GM19023 (cell line): Measurements from ENCODE around the gene MACROD2.
"Not testable (repeated sequence)": the region's sequence is repeated elsewhere in the genome, so short reads cannot be mapped to it uniquely, and the experiment has no call there.

ENCODE experiments used
- ATAC-seq: cut with Tn5 transposase; IDR thresholded peaks from one replicate; pipeline ENCODE4 v1.9.1; 2021; ENCODE audit warnings: mild to moderate bottlenecking, moderate library complexity; ENCODE audit not compliant: unreplicated experiment

Gene MACROD2

DNA sequence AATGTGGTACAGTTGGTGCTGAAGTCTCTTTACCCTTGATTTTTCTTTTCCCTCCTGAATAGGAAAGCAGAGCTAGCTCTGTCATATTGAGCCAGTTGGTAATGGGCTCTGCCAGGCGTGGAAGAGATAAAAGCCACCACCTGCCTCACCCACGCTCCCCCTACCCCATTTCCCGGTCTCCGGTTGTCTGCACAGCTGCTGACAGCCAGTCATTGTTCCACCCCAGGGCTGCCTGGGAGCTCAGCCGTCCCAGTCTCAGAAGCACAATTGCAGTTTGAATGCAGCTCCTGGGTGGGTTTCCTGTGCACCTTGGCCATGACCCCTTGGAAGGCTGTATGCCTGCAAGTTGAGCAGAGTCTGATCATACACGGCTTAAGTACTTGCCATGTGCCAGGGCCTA lies 1017.2 kb downstream of the MACROD2 start:
- no peak for ATAC-seq

DNA sequence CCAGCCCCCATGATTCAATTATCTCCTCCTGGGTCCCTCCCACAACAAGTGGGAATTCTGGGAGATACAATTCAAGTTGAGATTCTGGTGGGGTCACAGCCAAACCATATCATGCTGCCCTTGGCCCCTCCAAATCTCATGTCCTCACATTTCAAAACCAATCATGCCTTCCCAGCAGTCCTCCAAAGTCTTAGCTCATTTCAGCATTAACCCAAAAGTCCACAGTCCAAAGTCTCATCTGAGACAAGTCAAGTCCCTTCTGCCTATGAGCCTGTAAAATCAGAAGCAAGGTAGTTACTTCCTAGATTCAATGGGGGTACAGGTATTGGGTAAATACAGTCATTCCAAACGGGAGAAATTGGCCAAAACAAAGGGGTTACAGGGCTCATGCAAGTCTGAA lies 1021.6 kb downstream of the MACROD2 start:
- ATAC-seq = not testable (repeated sequence)

DNA sequence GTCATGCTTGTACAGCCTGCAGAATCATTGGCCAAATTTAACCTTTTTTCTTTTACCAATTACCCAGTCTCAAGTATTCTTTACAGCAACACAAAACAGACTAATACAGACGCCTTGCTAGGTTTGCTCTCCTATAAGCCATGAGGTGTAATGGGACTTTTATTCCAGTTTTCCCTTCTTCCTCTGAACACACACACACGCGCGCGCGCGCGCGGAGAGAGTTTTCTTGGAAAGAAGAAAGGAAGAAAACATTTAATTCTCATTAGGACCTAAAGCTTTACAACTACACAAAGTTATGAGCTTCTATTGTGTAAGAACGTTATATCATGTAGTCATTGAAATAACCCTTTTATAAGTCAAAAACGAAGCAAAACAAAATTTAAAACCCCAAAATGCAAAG lies 1023.6 kb downstream of the MACROD2 start:
- no peak for ATAC-seq

DNA sequence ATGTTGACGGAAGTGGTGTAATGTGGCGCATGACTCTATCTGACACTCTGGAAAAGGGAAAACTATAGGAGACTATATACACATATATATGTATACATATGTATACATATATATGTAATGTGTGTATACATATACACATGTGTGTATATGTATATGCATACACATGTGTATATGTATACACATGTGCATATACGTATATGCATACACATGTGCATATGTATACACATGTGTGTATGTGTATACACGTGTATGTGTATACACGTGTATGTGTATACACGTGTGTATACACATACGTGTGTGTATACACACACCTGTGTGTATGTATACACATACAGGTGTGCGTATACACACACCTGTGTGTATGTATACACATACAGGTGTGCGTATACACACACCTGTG lies 1025.5 kb downstream of the MACROD2 start:
- no peak for ATAC-seq

DNA sequence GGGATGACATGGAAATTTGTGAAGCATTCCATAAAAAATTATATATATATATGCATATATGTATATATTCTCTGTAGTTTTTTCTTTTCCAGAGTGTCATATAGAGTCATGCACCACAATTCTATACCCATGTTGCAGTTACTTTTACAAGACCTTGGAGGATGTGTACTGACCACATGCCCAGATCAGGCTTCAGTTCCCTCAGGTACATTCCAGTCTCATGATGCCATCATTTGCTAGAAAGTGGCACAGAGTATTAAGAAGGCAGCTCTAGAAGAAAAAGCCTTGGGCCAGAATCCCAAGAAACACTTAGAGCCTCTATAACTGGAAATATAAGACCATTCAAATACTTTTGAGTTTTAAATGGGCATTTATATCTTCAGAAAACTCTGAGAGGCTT lies 1027.6 kb downstream of the MACROD2 start:
- no peak for ATAC-seq

DNA sequence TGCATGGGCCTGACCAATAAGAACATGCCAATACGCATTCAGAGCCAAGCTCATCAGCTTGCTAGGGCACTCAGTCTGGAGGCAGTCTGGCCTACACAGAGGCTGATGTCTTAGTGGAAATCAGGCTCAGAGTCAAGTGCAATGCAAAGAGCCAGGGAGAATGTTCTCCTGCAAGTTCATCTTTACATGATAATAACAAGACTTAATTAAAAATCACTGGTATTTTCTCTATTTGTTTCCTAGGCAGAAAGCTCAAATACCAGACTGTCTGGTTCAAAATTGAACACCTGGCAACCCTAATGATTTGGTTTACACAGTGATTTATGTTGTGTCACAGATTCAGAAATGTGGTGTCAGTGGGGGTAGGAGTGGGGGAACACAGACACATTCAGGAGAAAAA lies 1031.4 kb downstream of the MACROD2 start:
- no peak for ATAC-seq

DNA sequence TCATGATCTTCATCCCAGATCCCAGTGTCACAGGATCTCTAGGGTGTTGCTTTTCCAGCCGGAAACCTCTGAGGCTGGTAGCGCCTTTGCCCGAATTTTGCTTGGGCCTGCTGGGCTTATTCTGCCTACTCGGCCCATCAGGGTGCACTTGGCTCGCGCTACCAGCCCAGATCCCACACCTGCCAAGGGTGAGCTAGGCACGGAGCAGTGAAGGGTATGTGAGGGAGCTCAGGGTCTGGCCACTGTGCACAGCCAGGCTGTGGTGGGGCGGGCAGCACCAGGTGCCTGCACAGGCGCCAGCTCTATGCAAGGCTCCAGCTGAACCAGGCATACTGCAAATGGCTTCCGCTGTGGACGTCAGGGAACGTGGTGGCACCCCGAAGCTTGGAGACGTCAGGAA lies 1035.5 kb downstream of the MACROD2 start:
- ATAC-seq = no peak

DNA sequence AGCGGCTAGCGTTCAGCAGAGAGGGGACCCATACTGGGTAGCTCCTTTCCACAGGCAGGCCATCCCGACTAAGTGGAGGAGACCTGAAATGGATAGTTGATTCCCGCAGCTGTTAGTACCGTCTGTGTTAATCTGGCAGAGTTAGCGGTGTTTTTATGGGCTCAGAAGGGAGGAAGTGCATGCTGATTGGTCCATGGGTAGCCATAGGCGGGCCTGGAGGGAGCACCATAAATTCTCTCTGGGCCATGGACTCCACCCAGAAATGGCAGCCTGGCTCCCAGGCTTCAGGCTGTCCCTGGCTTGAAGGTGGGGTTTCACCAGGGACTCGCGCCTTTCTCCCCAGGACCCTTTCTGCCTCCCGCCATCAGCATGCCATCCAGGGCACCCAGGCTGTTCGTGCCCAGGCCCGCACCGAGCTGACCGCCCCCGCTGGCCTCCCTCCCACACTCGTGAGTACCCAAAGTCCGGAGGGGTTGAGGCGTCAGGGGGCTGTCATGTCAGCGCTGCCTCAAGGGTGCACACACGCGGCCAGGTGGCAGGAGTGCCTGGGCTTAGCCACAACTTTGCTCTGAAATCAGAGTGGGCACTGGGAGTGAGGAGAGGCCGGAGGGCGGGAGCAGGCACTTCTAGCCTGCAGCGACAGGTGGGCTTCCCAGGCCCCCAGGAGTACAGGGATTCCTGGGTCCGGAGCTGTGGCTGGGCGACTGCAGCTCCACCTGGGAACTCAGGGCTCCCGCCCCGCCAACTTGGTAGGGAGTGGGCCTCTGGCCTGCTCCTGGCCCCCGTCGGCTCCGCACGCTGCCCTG lies 1036.4 kb downstream of the MACROD2 start:
- ATAC-seq = no peak

DNA sequence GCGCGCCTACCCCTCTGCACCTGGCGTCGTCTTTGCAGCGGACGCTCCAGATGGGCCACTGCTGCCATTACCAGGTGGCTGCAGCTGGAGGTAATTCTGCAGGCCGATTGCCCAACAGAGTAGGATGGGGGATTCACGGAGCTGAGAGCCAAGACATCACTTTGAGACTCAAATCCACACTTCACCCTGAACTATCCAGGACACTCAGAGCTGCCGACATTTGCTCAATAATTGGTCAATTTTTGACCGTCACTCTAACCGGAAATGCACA lies 1037.0 kb downstream of the MACROD2 start:
- no peak for ATAC-seq

DNA sequence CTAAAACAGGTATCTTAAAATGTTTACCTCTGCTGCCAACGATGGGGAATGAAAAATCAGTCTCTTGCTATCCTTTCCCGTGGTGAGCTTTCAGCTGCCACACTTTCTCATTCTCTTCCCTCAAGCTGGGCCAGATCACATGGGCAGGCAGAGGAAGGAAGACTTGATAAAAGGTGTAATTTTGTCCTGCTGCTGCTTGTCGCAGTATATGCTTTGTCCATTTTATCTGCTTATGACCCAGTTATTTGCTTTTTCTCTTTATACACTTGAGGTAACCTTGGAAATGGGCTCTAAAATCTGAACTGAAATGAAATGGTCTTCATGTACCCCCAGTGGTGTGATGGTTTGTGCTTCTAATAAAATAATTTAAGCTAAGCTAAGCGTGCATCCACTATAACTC lies 1038.0 kb downstream of the MACROD2 start:
- no peak for ATAC-seq

DNA sequence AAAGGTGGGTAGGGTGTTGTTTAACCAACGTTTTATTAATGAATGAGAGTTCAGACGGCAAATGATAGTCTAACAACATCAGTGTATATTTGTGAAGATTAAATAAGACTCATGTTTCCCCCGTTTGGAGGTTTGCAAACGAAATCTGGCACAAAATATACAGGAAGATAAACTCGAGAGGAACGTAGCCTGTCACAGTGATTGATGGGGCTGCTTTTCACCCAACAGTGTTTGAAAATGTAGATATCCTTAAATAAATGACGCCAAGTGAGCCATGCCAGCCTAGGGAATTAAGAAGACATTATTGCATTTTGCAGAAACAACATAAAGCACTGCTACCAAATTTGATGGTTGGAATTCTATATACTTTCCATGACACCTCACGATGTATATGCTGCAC lies 1038.6 kb downstream of the MACROD2 start:
- ATAC-seq = no peak

DNA sequence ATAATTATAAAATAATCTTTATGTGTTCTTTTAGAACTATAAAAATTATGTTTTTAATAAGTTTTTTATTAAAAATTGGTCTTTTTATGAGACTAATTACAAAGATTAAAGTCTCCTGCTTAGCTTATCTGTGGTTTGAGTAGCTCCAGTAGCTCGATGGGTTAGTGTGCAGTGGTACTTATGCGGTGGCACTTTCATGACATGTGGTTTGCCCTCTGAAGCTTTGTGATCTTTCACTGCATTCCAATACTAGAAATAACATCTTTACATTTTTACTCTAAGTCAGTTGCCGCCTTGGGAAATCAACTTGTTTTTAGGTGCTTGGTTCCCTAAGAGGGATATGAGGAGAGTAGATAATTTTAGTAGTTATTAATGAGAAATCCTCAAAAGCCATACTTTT lies 1041.6 kb downstream of the MACROD2 start:
- no peak for ATAC-seq

DNA sequence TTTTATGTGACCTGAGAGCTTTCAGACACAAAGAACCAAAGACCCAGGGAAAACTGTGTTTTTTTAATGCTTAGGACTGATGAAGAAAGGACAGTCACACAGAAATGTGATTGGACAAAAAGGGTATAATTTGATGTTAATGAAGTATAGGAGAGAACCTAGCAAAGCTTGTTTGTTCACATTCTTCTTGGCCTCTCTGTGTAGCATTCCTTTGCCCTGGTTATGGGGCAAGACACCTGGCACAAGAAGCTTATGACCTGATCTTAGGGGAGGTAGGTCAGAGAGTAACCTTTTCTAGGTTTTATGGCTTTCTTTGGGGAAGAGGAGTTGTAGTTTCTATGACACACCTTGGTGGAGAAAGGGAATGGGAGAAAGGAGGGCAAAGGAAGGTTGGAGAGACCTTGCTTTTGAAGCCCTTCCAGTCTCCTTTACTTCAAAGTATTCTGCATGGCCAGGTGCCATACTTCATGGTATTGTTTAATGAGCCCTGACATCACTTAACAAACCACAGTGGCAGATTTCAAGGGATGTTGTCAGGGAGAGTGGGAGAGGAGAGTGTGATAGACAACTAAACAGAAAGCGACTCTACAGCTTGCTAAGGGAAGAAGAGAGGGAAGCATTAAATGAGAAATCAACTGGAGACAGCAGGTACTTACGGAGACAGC lies 1043.9 kb downstream of the MACROD2 start:
- ATAC-seq = no peak

DNA sequence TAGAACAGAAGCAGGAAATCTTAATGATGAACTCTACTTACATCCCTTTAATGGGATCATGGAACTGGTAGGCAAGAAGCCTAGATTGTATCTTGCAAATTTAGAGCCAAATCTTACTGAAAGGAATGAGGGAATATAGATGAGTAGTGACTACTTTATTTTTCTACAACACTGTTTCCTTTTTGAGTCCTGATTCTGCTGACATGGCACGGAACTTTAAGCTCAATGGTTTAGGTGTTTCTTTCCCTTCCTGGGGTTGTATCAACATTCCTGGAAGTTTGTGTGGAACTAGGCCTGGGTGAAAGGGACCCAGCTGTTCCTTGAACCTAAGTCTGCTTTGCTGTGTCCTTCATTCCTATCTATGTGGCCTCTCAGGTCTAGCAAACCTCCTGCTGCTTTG lies 1047.4 kb downstream of the MACROD2 start:
- ATAC-seq = no peak

DNA sequence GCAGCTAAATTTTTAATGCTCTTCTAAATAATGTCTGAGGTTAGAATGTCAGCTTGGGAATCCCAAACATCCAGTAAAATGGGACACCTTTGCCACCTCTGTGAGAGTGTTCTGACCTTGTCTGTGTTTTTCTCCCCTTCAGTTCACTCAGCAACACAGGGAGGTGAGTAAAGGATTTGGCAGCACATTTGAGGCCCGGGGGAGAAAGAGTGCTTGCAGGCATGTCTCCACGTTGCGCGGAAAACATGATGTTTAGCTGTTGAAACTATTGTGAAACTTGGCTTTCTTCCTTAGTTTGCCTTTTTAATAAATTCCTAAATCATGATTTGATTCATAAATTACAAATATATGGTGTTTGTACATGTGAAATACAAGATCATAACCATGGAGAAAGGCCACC lies 1049.9 kb downstream of the MACROD2 start:
- ATAC-seq = no peak

DNA sequence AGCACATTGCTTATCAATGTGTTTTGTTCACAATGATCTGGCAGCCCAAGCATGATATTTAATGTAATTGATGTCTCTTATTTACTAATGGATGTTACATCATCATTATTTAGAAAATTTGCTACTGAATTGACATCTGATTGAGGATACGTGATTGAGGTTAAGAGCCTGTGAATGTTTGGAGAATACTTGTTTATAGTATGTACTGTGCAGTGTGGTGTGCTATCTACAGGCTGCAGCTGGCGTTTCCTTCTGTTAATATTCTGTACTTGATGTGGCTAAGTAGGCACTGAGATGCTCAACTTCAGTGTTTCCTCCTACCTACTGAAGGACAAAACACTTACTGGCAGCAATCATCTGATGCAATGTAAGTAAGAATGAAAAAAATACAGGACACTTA lies 1051.7 kb downstream of the MACROD2 start:
- no peak for ATAC-seq

DNA sequence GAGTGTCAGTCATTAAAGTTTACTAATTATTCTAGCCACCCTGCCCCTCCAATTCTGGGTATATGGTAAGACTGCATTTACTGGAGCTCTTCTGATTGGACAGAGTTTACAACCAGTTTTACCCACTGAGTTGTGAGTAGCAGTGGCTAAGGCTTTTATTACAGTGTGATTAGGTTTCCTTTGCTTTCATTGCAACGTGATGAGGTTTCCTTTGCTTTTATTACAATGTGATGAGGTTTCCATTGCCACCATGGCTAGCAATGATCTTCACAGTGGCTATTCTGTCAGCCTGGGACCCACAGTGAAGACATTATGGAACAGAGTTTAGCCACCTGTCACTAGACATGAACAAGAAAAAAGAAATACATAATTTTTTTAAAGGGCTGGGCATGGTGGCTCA lies 1052.3 kb downstream of the MACROD2 start:
- ATAC-seq = no peak

DNA sequence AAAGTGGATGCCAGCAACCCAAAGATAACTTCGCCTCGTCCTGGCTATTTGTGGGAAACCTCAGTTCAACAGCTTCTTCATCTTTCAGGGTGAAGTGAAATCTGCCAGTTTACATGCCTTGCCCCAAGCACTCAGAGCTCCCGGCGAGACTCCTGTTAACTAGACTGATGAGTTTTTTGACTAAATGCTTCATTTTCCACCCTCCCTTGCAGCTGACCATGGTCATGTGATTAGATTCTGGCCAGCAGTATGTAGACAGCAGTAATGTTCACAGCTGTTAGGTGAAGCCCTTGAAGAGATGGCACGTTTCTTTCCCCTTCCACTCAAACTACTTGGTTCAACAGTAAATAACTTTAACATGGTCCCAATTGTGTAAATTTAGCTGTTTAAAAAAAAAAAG lies 1060.9 kb downstream of the MACROD2 start:
- ATAC-seq = no peak

DNA sequence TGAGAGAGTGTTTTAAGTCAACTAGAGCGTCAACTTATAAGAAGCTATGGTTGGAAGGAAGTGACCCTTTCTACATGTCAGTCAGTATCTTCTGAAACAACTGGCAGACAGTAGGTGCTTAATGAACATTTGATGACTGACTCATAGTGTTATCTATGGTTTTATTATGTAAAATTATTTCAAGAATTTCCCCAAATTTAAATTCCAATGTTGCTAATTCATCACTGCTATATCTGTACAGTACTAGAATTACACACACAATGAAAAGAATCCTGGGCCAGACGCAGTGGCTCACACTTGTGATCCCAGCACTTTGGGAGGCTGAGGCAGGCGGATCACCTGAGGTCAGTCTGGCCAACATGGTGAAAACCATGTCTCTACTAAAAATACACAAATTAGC lies 1063.5 kb downstream of the MACROD2 start:
- no peak for ATAC-seq

DNA sequence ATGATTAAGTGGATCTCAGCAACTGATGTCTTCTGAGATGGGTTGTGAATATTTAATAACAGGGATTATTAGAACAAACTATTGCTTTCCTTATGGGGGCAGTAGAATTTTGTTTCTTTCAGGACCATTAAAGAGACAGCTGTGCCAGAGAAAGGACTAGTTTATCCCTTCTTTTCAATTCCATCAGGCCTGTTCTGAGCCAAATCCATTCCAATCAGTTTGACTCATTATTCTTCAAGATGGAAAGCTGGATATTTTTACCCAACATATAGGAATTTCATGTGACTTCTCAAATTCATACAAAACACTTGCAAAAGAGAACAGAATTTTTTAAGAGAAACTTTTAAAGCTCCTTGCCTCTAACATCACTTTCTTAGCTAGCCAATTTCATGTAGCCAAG lies 1064.1 kb downstream of the MACROD2 start:
- no peak for ATAC-seq

DNA sequence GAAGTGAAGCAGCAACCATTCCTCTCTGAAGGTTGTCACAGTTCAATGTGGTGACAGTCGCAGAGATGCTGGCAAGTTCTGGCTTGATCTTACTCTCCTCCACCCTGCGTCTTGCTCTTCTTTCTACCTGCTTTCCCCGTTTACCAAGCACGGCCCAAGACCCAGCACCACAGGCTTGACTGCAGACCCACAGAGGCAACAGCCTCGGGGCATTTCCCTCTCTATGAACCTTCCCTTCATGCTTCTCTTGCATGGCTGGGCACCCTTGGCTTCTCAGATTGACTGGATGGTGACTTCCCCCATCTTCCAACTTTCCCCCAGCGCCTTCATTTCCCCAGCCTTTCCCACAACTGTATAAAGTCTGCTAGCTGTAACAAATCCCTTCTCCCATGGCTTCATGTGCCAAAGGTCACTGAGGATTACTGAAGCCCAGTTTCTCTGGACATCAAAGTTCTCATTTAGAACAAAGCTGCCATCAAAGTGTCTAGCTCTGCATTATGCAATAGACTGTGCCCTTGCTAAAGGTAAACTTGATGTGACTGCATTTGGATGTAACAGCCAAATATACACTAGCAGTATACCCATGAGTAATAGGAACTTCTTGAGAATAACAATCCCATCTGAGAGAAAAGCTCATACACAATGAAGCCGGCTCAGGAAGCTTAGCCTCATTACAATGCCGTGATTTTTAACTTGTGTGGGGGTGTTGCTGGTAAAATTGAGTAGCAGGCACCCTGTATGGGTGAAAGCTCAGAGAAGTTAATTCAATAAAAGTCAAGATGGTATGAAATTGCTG lies 1065.1 kb downstream of the MACROD2 start:
- ATAC-seq = no peak

DNA sequence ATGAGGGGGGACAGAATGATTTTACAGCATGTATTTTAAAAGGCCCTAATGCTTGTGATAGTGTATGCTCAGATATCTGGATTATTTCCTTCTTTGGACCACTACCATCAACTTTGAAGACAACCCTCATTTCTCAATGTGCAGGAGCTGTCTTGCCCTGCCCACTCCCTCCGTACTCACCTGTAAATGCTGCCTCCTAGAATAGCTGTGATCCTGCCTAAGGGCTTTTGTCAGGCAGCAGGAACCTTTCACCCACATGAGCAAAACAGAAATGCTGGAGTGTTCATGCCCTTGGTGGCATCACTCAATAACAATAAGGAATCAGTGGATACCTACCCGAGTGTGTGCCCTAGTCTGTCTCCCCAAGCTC lies 1065.7 kb downstream of the MACROD2 start:
- no peak for ATAC-seq
